GM12865 (cell line): ENCODE measurements around the gene PTPRK.

Source experiments
- DNase-seq: peaks from one replicate; pipeline ENCODE4 v3.0.0; 2010; ENCODE audit warnings: low read depth
- H3K4me3 ChIP-seq: 2 replicates; pipeline ENCODE4 v1.5.1; 2011; ENCODE audit warnings: mild to moderate bottlenecking, low read depth, low read length, control low read depth
- TF ChIP-seq, protein P1 (sequence below): IDR thresholded peaks from 2 replicates; pipeline ENCODE4 v1.5.1; 2011; ENCODE audit warnings: low read length, control low read depth, low read depth, inconsistent platforms; ENCODE audit not compliant: insufficient read depth; ENCODE audit errors: missing control alignments

The PTPRK gene

GRCh38 chr6:128098000-128098581 lies 422.3 kb downstream of the PTPRK start:
- TF ChIP-seq, protein P1, sequence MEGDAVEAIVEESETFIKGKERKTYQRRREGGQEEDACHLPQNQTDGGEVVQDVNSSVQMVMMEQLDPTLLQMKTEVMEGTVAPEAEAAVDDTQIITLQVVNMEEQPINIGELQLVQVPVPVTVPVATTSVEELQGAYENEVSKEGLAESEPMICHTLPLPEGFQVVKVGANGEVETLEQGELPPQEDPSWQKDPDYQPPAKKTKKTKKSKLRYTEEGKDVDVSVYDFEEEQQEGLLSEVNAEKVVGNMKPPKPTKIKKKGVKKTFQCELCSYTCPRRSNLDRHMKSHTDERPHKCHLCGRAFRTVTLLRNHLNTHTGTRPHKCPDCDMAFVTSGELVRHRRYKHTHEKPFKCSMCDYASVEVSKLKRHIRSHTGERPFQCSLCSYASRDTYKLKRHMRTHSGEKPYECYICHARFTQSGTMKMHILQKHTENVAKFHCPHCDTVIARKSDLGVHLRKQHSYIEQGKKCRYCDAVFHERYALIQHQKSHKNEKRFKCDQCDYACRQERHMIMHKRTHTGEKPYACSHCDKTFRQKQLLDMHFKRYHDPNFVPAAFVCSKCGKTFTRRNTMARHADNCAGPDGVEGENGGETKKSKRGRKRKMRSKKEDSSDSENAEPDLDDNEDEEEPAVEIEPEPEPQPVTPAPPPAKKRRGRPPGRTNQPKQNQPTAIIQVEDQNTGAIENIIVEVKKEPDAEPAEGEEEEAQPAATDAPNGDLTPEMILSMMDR: no peak
- peak; percentile 8 for DNase-seq
- H3K4me3 ChIP-seq: no peak overlapping the region

DNA sequence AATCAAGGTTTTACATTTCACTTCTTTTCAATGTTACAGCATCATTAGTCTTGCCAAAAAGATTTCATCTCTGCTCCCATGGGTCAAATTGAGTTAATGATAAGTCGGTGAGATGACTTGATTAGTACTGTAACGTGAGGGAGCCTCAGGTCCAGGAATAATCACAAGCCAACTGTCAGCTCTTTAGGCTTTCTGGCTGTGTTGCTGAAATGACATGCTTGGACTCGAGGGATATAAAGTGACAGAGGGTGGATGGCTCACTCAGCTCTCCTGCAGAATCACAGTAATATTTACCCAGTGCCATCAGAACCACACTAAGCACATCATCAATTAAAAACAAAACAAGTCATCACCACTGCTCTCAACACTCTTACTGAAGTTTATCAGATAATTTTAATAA lies 423.4 kb downstream of the PTPRK start:
- no peak for DNase-seq
- no peak overlapping the region for H3K4me3 ChIP-seq
- TF ChIP-seq, protein P1: no peak

DNA sequence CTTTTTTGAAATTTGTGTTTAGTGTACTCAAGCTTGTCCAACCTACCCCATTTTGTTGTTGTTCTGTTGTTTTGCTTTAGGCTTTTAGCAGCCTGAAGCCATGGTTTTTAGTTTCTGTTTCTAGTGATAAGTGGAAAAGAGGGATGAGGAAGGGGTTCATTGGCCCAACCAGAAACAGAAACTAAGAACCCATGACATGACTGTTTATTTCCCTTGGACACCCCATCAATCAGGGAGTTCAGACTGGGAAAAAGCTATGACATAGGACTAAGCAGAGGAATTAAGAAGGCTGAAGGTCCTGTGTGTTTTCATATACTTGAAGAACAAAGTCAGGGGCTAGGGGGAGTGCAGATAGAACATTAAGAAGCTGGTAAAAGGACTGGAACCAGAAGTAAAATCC lies 425.0 kb downstream of the PTPRK start:
- DNase-seq: no peak
- TF ChIP-seq, protein P1: no peak
- H3K4me3 ChIP-seq: no peak overlapping the region

DNA sequence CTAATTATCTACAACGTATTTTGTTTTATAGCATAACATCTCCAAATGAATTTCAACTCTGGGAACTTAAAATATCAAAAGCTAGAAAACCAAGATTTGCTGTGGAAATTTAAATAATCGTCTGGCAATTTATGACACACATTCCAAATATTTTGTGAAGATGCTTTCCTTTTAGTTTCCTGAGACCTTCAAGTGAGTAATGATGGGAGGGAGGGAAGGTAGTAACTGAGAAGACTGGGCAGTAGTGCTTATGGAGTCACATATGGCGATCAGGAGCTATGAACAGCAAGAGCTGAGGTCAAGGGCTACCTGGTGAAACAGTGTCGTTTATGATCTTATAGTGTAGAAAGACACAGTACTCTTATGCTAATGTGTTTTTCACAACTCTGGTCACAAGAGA lies 441.4 kb downstream of the PTPRK start:
- no peak for DNase-seq
- TF ChIP-seq, protein P1: no peak
- no peak overlapping the region for H3K4me3 ChIP-seq

DNA sequence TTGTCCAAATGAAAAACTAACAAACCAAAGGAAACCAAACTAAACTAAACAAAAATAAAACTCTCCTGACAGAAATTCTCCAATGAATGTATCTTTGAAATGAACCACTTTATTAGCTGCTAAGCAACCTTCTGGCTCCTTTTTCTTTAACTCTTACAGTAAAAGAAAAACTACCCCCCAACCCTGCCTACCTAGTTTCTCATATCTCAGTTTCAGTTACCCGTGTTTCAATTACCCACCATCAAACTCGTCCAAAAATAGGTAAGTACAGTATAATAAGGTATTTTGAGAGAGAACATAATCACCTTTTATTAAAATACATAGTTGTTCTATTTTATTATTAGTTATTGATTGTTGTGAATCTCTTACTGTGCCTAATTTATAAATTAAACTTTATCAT lies 442.1 kb downstream of the PTPRK start:
- DNase-seq: peak; percentile 16
- H3K4me3 ChIP-seq: no peak overlapping the region
- TF ChIP-seq, protein P1: no peak

- DNase-seq: no peak
- TF ChIP-seq, protein P1: no peak
- no peak overlapping the region for H3K4me3 ChIP-seq
Observed at GRCh38 chr6:128076843-128077242, 443.6 kb downstream of the PTPRK start.

- TF ChIP-seq, protein P1: no peak
- H3K4me3 ChIP-seq: no peak overlapping the region
- no peak for DNase-seq
Observed at GRCh38 chr6:128074567-128074966, 445.8 kb downstream of the PTPRK start.
